NB4 (cell line): ENCODE measurements around the gene CHSY1.

Experiments
- DNase-seq: peaks from one replicate; pipeline ENCODE4 v3.0.0; 2010; ENCODE audit warnings: low read depth
- H3K4me3 ChIP-seq: one replicate; pipeline ENCODE4 v1.5.1; 2011; ENCODE audit warnings: mild to moderate bottlenecking, low read depth, low read length, moderate library complexity
- MYC ChIP-seq: IDR thresholded peaks from 2 replicates; pipeline ENCODE4 v1.6.1; 2011; ENCODE audit warnings: low read depth, low read length
- POLR2A ChIP-seq: IDR thresholded peaks from 2 replicates; pipeline ENCODE4 v1.6.1; 2011; ENCODE audit warnings: mild to moderate bottlenecking; ENCODE audit not compliant: insufficient read length; ENCODE audit errors: extremely low read depth
- TF ChIP-seq, protein P1 (sequence below): IDR thresholded peaks from one replicate; pipeline ENCODE4 v1.5.1; 2012; ENCODE audit warnings: low read depth, low read length
- TF ChIP-seq, protein P2 (sequence below): IDR thresholded peaks from 2 replicates; pipeline ENCODE4 v1.6.1; 2011; ENCODE audit warnings: low read depth, low read length

Gene CHSY1, protein sequence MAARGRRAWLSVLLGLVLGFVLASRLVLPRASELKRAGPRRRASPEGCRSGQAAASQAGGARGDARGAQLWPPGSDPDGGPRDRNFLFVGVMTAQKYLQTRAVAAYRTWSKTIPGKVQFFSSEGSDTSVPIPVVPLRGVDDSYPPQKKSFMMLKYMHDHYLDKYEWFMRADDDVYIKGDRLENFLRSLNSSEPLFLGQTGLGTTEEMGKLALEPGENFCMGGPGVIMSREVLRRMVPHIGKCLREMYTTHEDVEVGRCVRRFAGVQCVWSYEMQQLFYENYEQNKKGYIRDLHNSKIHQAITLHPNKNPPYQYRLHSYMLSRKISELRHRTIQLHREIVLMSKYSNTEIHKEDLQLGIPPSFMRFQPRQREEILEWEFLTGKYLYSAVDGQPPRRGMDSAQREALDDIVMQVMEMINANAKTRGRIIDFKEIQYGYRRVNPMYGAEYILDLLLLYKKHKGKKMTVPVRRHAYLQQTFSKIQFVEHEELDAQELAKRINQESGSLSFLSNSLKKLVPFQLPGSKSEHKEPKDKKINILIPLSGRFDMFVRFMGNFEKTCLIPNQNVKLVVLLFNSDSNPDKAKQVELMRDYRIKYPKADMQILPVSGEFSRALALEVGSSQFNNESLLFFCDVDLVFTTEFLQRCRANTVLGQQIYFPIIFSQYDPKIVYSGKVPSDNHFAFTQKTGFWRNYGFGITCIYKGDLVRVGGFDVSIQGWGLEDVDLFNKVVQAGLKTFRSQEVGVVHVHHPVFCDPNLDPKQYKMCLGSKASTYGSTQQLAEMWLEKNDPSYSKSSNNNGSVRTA

DNA sequence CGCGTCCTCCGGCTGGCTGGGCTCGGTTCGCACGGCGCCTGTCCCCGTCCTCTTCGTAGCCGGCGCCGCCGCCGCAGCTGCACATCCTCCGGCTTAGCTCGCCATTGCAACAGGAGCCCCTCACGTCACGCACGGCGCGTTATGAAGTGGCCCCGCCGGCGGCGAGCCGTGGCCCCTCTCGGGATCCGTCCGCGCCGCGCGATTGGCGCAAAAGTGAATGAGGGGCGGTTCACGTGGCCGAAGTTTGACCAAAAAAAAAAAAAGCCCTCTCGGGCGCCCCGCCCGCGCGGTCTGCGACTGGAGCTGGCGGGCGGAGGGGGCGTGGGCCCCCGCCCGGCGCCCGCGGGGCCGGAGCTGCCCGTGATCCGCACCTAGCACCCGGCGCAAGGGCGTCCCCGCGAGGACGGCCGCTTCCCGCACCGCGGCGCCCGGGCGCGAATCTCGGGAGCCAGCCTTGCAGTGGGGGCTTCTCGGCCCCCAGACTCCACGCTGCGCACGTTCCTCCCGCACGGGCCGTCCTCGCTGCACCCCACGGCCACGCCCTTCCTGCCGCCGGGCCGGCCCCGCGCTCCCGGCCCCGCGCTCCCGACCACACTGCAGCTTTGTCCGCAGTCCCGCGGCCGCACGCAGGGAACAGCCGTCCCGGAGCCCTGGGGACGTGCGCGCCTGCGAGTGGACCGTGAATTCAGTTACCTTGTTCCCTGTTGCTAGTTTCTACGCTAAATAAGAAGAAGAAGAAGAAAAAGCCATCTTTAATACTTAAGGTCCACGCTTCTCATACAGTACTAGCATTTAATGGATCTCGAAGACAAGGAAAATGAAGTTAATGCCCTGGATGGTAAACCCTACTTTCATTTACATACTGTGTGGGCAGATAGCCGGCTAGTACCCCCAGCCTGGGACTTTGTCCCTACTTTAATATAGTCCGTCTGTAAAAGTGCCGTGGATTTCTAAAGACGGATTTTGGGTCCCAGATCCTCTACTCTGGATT is at the start of gene CHSY1:
Gene CHSY1, minus strand, starts transcription at position 219 of the 991 bp plus-strand sequence. CDS start 592 bp downstream, outside the sequence.
- DNase-seq: peak; percentile 96
- TF ChIP-seq MYC (peak; percentile 63), POLR2A (peak; percentile 87)
- TF ChIP-seq, protein P1, sequence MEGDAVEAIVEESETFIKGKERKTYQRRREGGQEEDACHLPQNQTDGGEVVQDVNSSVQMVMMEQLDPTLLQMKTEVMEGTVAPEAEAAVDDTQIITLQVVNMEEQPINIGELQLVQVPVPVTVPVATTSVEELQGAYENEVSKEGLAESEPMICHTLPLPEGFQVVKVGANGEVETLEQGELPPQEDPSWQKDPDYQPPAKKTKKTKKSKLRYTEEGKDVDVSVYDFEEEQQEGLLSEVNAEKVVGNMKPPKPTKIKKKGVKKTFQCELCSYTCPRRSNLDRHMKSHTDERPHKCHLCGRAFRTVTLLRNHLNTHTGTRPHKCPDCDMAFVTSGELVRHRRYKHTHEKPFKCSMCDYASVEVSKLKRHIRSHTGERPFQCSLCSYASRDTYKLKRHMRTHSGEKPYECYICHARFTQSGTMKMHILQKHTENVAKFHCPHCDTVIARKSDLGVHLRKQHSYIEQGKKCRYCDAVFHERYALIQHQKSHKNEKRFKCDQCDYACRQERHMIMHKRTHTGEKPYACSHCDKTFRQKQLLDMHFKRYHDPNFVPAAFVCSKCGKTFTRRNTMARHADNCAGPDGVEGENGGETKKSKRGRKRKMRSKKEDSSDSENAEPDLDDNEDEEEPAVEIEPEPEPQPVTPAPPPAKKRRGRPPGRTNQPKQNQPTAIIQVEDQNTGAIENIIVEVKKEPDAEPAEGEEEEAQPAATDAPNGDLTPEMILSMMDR: no peak
- TF ChIP-seq, protein P2, sequence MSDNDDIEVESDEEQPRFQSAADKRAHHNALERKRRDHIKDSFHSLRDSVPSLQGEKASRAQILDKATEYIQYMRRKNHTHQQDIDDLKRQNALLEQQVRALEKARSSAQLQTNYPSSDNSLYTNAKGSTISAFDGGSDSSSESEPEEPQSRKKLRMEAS: peak; percentile 84
- peak within 1 kb of the TSS; percentile 83 for H3K4me3 ChIP-seq

DNA sequence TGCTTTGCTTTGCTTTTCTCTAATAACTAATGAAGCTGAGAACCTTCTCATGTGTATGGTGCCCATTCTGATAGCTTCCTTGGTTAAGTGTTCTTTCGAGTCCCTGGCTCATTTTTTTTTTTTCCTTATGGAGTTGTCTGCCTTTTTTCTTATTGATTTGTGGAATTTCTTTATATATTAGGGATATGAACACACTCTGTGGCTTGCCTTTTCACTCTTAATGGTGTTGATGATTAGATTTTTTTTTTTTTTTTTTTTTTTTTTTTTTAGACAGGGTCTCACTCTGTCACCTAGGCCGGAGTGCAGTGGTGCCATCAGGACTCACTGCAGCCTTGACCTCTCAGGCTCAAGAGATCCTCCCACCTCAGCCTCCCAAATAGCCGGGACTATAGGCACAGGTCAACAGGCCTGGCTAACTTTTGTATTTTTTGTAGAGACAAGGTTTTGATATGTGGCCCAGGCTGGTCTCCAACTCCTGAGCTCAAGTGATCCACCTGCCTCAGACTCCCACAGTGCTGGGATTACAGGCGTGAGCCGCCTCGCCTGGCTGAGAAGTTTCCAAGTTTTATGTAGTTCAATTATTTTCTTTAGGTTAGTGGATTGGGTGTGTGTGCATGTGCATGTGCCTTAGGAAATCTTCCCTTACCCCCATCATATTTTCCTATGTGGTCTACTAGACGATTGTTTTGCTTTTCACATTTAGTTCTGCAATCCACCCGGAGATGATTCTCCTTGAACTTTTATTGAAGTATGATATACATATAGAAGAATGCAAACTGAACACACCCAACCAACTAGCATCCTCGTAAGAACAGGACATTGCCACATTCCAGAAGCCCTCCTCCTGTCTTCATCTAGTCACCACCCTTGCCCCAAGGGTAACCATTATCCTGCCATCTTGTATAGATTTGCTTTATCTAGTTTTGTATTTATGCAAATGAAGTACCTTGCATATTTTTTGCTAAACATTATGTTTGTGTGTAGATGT is 44.9 kb upstream of the CHSY1 start:
- no peak for DNase-seq
- TF ChIP-seq POLR2A (no peak), MYC (no peak)
- TF ChIP-seq, protein P1: no peak
- TF ChIP-seq, protein P2: no peak
- H3K4me3 ChIP-seq: peak overlapping the region; percentile 80

DNA sequence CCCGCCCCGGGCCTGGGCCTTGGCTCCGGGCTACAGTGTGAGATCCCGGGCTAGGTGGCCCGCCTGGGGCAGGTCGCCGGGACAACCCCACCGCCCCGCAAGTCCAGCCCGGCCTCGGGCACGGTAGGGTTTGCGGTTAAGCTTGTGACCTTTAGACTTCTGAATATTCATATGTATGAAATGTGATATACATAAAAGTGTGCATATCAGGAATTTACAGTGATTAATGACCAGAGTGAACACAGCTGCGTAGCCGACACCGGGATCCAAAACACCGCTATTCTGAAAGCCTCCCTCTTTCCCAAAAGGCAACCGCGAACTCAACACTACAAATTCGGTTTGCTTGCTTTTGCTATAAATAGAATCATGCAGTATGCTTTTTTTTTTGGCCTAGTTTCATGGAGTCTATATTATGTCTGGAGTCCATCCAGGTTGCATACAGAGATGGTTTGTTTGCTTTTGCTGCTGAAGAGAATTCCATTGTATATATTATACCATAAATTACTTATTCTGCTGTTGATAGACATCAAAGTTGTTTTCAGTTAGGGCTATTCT is 43.8 kb upstream of the CHSY1 start:
- H3K4me3 ChIP-seq: peak overlapping the region; percentile 80
- no peak for TF ChIP-seq MYC
- TF ChIP-seq POLR2A: no peak
- TF ChIP-seq, protein P2: no peak
- TF ChIP-seq, protein P1: no peak
- DNase-seq: no peak

DNA sequence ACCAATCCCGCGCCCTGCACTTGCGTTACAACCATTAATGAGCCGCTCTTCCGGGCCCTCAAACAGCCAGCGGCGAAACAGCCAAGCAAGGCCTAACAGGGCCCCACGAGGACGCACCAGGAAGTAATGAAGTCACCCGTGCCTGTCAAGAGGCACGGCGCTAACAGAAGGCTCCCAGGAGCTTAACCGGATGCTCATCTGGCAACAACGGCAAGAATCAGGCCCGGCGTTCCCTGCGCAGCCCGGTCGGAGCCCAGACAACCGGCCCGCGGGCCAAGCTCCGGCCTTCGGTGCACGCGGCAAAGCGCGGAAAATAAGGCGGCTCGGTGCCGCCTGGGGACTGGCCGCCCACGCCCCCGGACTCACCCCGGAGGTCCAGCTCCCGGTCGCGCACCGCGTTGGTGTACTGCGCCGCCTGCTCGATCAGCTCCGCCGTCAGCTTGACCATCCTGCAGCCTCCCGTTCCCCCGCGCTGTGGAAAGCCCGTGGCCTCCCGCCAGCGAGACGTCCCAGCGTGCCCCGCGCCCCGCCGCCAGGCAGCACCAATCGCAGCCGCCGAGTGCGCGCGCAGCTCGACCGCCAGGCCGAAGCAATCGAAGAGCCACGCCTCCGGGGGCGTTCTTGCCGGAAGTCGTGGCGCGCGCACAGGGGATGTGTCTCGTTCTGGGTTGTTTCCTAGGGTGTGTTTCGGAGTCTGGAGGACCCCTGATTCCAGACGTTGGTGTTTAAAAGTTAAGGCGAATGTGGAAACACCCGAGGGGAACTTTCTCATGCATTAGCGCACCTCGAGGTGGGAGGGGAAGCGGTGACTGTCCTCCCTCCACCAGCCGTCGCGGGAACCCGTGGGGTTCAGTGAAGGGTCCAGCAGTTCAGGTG is 43.1 kb upstream of the CHSY1 start, which contains the start of gene SNRPA1:
Gene SNRPA1, minus strand, starts transcription at position 518 of the 876 bp plus-strand sequence. Its CDS starts 70 bp downstream, at position 448.
- TF ChIP-seq, protein P2: peak; percentile 92
- TF ChIP-seq POLR2A: peak; percentile 87
- TF ChIP-seq, protein P1: no peak
- peak; percentile 92 for TF ChIP-seq MYC
- DNase-seq: peak; percentile 98
- peak within 1 kb of the TSS; percentile 80 for H3K4me3 ChIP-seq
